Activated naive CD4-positive, alpha-beta T cell treated with anti-CD3 and anti-CD28 coated beads, Interleukin-2, amount 10 ng/mL, durations not matched to agents 7 days and 5 days (primary cell): ENCODE measurements around the gene SLFN12L.
"Not testable (repeated sequence)": the region's sequence is repeated elsewhere in the genome, so short reads cannot be mapped to it uniquely, and the experiment has no call there.

Source experiments
- CTCF ChIA-PET: fragments of 350-600 bp; sonication (Branson Sonifier 250); formaldehyde crosslinking; loops from one replicate; lab custom pipeline; 2021; ENCODE audit warnings: antibody characterized with exemption; lab: Charles Lee
- DNase-seq: peaks from one replicate; pipeline ENCODE4 v3.0.0-alpha.2; 2020
- H3K27ac Mint-ChIP-seq: one replicate; pipeline ENCODE4 v1.8.0; 2021; ENCODE audit warnings: mild to moderate bottlenecking, moderate library complexity, mixed read lengths
- H3K27me3 Mint-ChIP-seq: one replicate; pipeline ENCODE4 v1.8.0; 2021; ENCODE audit warnings: mild to moderate bottlenecking, mixed read lengths
- H3K36me3 Mint-ChIP-seq: one replicate; pipeline ENCODE4 v1.8.0; 2021; ENCODE audit warnings: mixed read lengths
- H3K4me1 Mint-ChIP-seq: one replicate; pipeline ENCODE4 v1.8.0; 2021; ENCODE audit warnings: mixed read lengths
- H3K4me3 Mint-ChIP-seq: one replicate; pipeline ENCODE4 v1.8.0; 2021; ENCODE audit warnings: mild to moderate bottlenecking, moderate library complexity, mixed read lengths
- H3K9me3 Mint-ChIP-seq: one replicate; pipeline ENCODE4 v1.8.0; 2021; ENCODE audit warnings: mixed read lengths

Gene SLFN12L

DNA sequence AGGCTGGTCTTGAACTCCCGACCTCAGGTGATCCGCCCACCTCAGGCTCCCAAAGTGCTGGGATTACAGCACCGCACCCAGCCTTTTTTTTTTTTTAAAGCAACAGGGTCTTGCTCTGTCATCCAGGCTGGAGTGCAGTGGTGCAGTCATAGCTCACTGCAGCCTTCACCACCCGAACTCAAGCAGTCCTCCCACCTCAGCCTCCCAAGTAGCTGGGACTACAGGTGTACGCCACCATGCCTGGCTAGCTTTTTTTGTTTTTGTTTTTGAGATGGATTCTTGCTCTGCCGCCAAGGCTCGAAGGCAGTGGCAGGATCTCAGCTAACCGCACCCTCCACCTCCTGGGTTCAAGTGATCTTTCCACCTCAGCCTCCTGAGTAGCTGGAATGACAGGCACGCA is 2.1 kb downstream of the SLFN12L start:
- H3K27ac Mint-ChIP-seq: peak overlapping the region; percentile 100
- H3K27me3 Mint-ChIP-seq, DNase-seq, H3K9me3 Mint-ChIP-seq: not testable (repeated sequence)
- CTCF ChIA-PET: interaction anchor here (0.9 to 8.1 kb wide), 5 partner anchors 13 to 401 kb away, joined by 3 to 86 read pairs (median 3); partner anchors contain the start of gene PEX12
- H3K36me3 Mint-ChIP-seq: peaks cover 43% of the 10 kb centered on the region
- H3K4me3 Mint-ChIP-seq: peak overlapping the region; percentile 78
- peaks cover 56% of the 10 kb centered on the region for H3K4me1 Mint-ChIP-seq

DNA sequence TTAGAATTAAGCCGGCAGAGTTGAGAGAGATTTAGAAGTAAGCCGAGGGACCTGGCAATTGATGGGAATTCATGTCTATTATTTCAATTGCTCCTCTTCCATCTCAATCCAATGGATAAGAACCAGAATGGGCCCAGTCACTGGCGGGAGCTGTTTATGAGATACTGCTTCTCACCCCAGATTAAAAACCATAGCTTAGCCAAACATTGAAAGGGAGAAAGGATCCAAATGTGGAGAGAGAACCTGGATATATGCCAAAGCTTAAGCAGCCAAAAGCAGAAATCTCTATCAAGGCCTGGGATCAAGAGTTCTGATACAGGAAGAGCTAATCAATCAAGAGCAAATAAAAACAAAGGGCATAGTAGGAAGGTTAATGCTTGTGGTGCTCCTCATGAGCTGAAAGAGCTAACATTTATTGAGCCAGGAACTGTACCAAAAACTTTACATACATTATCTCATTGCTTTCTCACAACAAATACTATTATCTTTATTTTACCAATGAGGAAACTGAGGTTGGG is 2.8 kb downstream of the SLFN12L start:
- CTCF ChIA-PET: interaction anchor here (0.7 to 8.1 kb wide), 8 partner anchors 10 to 401 kb away, joined by 3 to 86 read pairs (median 3); partner anchors contain the start of gene PEX12
- Mint-ChIP-seq H3K9me3 (no peaks in the 10 kb centered on the region), H3K27ac (peak overlapping the region; percentile 100), H3K36me3 (peaks cover 48% of the 10 kb centered on the region), H3K4me3 (peak overlapping the region; percentile 78), H3K4me1 (peaks cover 55% of the 10 kb centered on the region), H3K27me3 (no peaks in the 10 kb centered on the region)
- DNase-seq: no peak

DNA sequence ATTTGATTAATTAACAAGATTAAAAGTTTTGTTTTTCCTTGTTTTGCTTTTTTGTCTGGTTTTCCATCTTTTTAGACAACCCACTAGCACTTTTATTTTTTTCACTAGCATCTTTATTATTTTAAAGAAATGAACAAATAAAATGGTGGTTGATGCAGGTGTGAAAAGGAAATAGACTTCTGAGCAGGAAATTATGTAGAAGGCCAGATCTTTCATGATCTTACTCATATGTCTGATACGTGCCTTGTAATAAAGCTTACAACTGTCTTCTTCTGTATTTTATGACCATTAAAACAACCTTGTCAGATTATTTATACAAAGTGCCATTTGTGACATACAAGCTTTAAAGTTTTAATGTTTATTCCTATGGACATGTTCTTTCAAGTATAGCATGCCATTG is 6.3 kb downstream of the SLFN12L start:
- H3K9me3 Mint-ChIP-seq: peaks cover 8% of the 10 kb centered on the region
- peaks cover 68% of the 10 kb centered on the region for H3K4me1 Mint-ChIP-seq
- CTCF ChIA-PET: interaction anchor here (2.1 kb wide), 1 partner anchor 218 kb away, joined by 7 read pairs; no protein-coding TSS in a partner anchor
- peaks cover 68% of the 10 kb centered on the region for H3K36me3 Mint-ChIP-seq
- DNase-seq: no peak
- no peaks in the 10 kb centered on the region for H3K27me3 Mint-ChIP-seq
- H3K27ac Mint-ChIP-seq: no peak overlapping the region
- peak overlapping the region; percentile 34 for H3K4me3 Mint-ChIP-seq

DNA sequence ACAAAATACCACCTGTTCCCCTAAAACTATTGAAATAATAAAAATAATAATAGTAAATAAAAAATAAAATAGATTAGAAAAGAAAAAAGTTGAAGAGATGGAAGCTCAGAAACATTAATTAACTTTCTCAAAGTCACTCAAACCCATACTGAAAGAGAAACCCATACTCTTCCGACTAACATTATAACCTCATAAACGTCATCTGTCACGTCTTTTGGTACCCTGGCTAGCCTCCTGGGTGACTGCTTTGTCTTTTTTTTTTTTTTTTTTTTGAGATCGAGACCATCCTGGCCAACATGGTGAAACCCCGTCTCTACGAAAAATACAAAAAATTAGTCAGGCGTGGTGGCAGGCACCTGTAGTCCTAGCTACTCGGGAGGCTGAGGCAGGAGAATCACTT is 7.6 kb downstream of the SLFN12L start:
- no peaks in the 10 kb centered on the region for H3K27me3 Mint-ChIP-seq
- H3K9me3 Mint-ChIP-seq: peaks cover 8% of the 10 kb centered on the region
- H3K36me3 Mint-ChIP-seq: peaks cover 72% of the 10 kb centered on the region
- H3K27ac Mint-ChIP-seq: no peak overlapping the region
- CTCF ChIA-PET: no interaction called here
- DNase-seq: no peak
- H3K4me1 Mint-ChIP-seq: peaks cover 81% of the 10 kb centered on the region
- H3K4me3 Mint-ChIP-seq: no peak overlapping the region

DNA sequence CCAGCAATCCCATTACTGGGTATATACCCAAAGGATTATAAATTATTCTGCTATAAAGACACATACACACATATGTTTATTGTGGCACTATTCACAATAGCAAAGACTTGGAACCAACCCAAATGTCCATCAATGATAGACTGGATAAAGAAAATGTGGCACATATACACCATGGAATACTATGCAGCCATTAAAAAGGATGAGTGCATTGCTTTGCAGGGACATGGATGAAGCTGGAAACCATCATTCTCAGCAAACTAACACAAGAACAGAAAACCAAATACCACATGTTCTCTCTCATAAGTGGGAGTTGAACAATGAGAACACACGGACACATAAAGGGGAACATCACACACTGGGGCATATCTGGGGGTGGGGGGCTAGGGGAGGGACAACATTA is 8.2 kb downstream of the SLFN12L start:
- peaks cover 82% of the 10 kb centered on the region for H3K4me1 Mint-ChIP-seq
- H3K36me3 Mint-ChIP-seq: peaks cover 71% of the 10 kb centered on the region
- CTCF ChIA-PET: not testable (repeated sequence)

DNA sequence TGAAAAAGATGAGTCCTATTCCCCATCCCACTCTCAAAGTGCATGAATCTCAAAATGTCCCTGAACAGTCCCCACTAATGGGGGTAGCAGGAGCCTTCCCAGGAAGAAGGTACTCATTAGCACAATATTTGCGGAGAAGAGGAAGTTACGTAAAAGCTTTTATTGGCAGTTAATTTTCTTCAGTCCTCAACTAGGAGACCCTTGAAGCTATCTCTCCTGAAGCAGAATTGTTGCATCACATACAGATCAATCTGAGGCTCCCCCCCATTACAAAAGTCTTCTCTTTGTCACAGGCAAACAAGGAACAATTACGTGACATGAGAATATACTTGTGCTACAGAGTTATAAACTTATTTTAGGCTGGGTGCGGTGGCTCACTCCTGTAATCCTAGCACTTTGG is 14.2 kb downstream of the SLFN12L start:
- no peak overlapping the region for H3K4me3 Mint-ChIP-seq

More for the DNA sequence above, 8.2 kb downstream of the SLFN12L start:
- not testable (repeated sequence) for DNase-seq, H3K9me3 Mint-ChIP-seq, H3K27ac Mint-ChIP-seq, H3K4me3 Mint-ChIP-seq, H3K27me3 Mint-ChIP-seq

DNA sequence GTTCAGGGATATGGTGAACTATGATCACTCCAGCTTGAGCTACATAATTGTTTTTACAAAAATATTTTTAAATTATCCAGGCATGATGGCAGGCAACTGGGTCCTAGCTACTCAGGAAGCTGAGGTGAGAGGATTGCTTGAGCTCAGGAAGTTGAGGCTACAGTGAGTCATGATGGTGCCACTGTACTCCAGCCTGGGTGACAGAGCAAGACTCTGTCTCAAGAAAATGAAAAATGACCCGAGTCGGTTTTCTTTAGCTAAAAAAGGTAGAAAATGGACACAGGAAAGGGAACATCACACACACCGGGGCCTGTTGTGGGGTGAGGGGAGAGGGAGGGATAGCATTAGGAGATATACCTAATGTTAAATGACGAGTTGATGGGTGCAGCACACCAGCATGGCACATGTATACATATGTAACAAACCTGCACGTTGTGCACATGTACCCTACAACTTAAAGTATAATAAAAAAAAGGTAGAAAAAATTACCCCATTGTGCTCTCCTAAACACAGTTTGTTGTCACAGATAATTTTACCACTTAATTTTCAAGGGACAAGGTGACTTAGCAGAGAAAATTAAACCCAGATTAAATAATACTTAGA is 15.7 kb downstream of the SLFN12L start:
- H3K9me3 Mint-ChIP-seq, H3K27me3 Mint-ChIP-seq: not testable (repeated sequence)
- Mint-ChIP-seq H3K4me3 (peak overlapping the region; percentile 43), H3K27ac (peak overlapping the region; percentile 83), H3K36me3 (peaks cover 85% of the 10 kb centered on the region), H3K4me1 (peaks cover 98% of the 10 kb centered on the region)
- peak; percentile 61 for DNase-seq
- CTCF ChIA-PET: interaction anchor here (0.9 to 5.0 kb wide), 2 partner anchors 13 to 46 kb away, joined by 3 to 26 read pairs; no protein-coding TSS in a partner anchor

More for the DNA sequence above, 14.2 kb downstream of the SLFN12L start:
- Mint-ChIP-seq H3K9me3 (no peaks in the 10 kb centered on the region), H3K4me1 (peaks cover 98% of the 10 kb centered on the region), H3K27ac (peak overlapping the region; percentile 70), H3K36me3 (peaks cover 84% of the 10 kb centered on the region), H3K27me3 (no peaks in the 10 kb centered on the region)
- CTCF ChIA-PET: interaction anchor here (1.1 to 5.0 kb wide), 2 partner anchors 12 to 17 kb away, joined by 3 to 26 read pairs; no protein-coding TSS in a partner anchor
- DNase-seq: no peak

DNA sequence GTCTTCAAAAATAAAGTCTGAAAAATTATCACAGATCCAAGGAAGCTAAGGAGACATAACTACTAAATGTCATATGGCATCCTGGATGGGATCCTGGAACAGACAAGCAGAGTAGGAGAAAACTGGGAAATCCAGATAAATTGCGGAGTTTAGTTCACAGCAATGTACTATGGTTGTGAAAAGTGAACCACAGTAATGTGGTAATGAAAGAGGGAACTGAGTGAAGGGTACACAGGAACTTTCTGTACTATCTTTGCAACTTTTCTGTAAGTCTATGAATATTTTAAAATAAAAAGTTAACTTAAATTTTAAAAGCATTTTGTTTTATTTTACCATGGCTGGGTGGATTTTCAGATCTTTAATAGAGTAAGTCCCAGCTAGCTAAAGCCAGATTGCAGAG is 16.3 kb downstream of the SLFN12L start:
- Mint-ChIP-seq H3K9me3 (no peaks in the 10 kb centered on the region), H3K4me3 (peak overlapping the region; percentile 31), H3K27ac (peak overlapping the region; percentile 83), H3K4me1 (peaks cover 96% of the 10 kb centered on the region), H3K36me3 (peaks cover 84% of the 10 kb centered on the region), H3K27me3 (no peaks in the 10 kb centered on the region)
- DNase-seq: no peak
- CTCF ChIA-PET: interaction anchor here (5.0 kb wide), 1 partner anchor 14 kb away, joined by 26 read pairs; no protein-coding TSS in a partner anchor

DNA sequence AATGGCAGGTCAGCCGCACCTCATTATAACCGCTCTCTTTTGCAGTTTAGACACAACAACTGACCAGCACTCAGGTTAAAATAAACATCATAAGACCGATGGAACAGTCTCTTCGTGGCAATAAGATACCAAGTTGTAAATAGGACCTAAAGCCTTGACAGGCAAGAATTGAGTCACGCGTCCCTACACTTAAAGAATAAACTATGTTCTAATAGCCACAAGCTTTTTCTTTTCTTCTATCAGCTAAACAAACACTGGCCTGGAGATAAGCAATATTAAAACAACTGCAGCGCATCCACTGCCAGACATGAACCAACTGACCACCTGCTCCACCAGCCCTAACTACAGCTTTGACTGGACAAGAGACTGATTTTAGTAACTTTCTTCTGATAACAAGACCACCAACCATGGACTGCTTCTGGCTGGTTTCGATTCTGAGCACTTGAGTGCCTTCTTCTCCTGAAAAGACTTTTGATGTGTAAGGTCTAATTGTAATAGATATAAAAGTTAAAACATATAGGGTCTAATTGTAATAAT is 17.5 kb downstream of the SLFN12L start:
- H3K27ac Mint-ChIP-seq: peak overlapping the region; percentile 77
- CTCF ChIA-PET: interaction anchor here (5.0 kb wide), 1 partner anchor 15 kb away, joined by 26 read pairs; no protein-coding TSS in a partner anchor
- H3K27me3 Mint-ChIP-seq: no peaks in the 10 kb centered on the region
- H3K9me3 Mint-ChIP-seq: no peaks in the 10 kb centered on the region
- peaks cover 94% of the 10 kb centered on the region for H3K4me1 Mint-ChIP-seq
- DNase-seq: no peak
- H3K36me3 Mint-ChIP-seq: peaks cover 84% of the 10 kb centered on the region
- H3K4me3 Mint-ChIP-seq: peak overlapping the region; percentile 5

DNA sequence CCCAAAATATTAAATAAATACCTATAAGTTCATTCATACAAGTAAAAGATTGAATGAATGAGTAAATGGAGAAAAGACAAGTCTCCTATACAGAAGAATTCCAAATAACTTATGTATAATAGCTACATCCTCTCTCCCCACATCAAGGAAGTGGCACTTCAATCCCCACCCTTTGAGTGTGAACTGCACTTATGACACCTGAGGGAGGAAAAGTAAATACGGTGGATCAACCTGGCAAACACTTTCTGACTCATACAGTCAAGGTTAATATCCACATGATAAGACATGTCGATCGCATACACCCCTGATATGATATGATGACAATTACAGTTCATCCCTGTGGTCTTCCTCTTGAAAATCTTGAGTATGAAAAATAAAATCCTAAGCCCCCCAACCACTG is 18.0 kb downstream of the SLFN12L start:
- H3K4me3 Mint-ChIP-seq: peak overlapping the region; percentile 5
- DNase-seq: no peak
- no peaks in the 10 kb centered on the region for H3K9me3 Mint-ChIP-seq
- peaks cover 85% of the 10 kb centered on the region for H3K36me3 Mint-ChIP-seq
- H3K4me1 Mint-ChIP-seq: peaks cover 94% of the 10 kb centered on the region
- H3K27me3 Mint-ChIP-seq: no peaks in the 10 kb centered on the region
- CTCF ChIA-PET: no interaction called here
- peak overlapping the region; percentile 77 for H3K27ac Mint-ChIP-seq

DNA sequence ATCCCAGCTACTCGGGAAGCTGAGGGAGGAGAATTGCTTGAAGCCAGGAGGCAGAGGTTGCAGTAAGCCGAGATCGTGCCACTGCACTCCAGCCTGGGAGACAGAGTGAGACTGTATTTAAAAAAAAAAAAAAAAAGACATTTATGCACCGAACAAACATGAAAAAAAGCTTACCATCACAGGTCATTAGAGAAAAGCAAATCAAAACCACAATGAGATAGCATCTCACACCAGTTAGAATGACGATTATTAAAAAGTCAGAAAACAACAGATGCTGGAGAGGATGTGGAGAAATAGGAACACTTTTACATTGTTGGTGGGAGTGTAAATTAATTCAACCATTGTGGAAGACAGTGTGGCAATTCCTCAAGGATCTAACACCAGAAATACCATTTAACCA is 19.0 kb downstream of the SLFN12L start:
- H3K27me3 Mint-ChIP-seq, CTCF ChIA-PET, H3K9me3 Mint-ChIP-seq, DNase-seq, H3K4me3 Mint-ChIP-seq: not testable (repeated sequence)
- Mint-ChIP-seq H3K4me1 (peaks cover 94% of the 10 kb centered on the region), H3K36me3 (peaks cover 86% of the 10 kb centered on the region), H3K27ac (peak overlapping the region; percentile 60)

DNA sequence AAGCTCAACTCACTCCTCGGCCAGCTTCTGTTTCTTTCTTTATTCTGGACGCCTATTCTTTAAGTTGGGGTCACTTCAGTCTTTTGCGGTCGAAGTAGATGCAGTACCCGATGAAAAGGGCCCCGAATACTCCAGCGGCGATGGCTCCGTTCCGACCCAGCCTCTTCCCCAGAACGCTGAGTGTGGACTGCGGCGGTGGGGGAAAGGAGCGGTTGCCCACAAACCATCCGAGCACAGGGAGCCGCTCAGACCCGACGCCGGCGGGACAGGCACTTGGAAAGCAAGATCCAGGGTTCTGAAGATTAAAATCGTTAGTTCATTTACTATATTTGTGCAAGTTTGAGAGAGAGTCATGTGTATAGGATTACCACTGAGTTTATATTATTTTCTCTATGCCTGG is 22.5 kb downstream of the SLFN12L start:
- CTCF ChIA-PET: no interaction called here
- Mint-ChIP-seq H3K27ac (peak overlapping the region; percentile 52), H3K36me3 (peaks cover 85% of the 10 kb centered on the region), H3K4me3 (no peak overlapping the region), H3K9me3 (no peaks in the 10 kb centered on the region), H3K27me3 (no peaks in the 10 kb centered on the region), H3K4me1 (peaks cover 82% of the 10 kb centered on the region)
- no peak for DNase-seq

DNA sequence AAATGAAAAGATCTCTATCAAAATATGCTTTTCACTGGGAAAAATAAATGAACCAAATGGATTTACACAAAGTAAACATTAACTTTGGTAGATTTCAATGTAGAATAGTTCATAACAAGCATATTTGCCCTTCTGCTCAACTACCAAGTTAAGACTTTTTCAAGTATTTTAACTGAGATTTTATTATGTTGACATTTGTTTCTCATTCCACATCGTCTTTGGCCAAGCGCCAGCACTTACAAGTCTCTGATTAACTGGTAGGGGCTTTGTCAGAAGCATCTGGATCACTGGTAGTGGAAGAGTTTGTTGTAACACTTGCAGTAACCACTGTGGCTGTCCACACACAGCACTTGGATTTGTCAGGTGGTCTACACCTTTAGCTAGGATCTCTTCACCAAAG is 22.9 kb downstream of the SLFN12L start:
- Mint-ChIP-seq H3K4me1 (peaks cover 80% of the 10 kb centered on the region), H3K27ac (no peak overlapping the region), H3K9me3 (no peaks in the 10 kb centered on the region), H3K36me3 (peaks cover 84% of the 10 kb centered on the region), H3K27me3 (no peaks in the 10 kb centered on the region), H3K4me3 (no peak overlapping the region)
- no peak for DNase-seq
- CTCF ChIA-PET: no interaction called here

DNA sequence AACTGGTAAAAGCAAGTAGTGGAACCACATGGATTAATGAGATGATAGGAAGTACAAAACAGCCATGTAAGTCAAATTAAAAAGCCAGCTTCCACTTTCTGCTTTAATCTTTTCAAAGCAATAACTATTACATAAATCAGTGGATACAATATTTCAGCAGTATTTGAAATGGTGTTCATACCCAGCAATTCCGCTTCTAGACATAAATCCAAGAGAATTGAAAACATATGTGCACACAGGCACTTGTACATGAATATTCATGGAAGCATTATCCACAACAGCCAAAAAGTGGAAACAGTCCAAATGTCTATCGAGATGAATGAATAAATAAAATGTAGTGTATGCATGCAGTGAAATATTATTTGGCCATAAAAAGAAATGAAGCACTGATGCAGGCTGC is 27.4 kb downstream of the SLFN12L start:
- H3K4me1 Mint-ChIP-seq: peaks cover 51% of the 10 kb centered on the region
- CTCF ChIA-PET: no interaction called here
- peaks cover 79% of the 10 kb centered on the region for H3K36me3 Mint-ChIP-seq

More for the DNA sequence above, 27.4 kb downstream of the SLFN12L start:
- DNase-seq: no peak
- H3K27me3 Mint-ChIP-seq: no peaks in the 10 kb centered on the region
- H3K9me3 Mint-ChIP-seq: no peaks in the 10 kb centered on the region
- H3K27ac Mint-ChIP-seq: no peak overlapping the region
- no peak overlapping the region for H3K4me3 Mint-ChIP-seq
